Keratinocyte (primary cell): Measurements from ENCODE around the gene TSPEAR. TPM values are rescaled to one million over a fixed set of nuclear protein-coding genes. Genes with fewer than 3 reads are reported as not detected.

Experiments
- DNase-seq: peaks from one replicate; pipeline ENCODE4 v3.0.0-alpha.2; 2011; ENCODE audit warnings: low read depth, missing footprints, low spot score
- FAIRE-seq: peaks from 2 replicates; lab custom pipeline; 2011; peaks lifted over from hg19 to GRCh38; lab: Jason Lieb, UNC
- H2AFZ ChIP-seq: 2 replicates; pipeline ENCODE4 v1.6.0; 2012; ENCODE audit warnings: low read length, control low read depth, inconsistent platforms; ENCODE audit not compliant: control insufficient read depth
- H3K27ac ChIP-seq: 2 replicates; pipeline ENCODE4 v1.5.1; 2011; ENCODE audit warnings: low read length; ENCODE audit not compliant: control insufficient read depth, insufficient read depth
- H3K27me3 ChIP-seq: 3 replicates; pipeline ENCODE4 v1.6.0; 2011; ENCODE audit warnings: low read length; ENCODE audit not compliant: control insufficient read depth, insufficient read depth; ENCODE audit errors: extremely low read depth
- H3K36me3 ChIP-seq, 2 experiments: 2 replicates in 1 of 2; 3 replicates in 1 of 2; pipeline ENCODE4 v1.5.1; 2011; ENCODE audit warnings: low read length in 2 of 2, mild to moderate bottlenecking in 1 of 2; ENCODE audit not compliant: control insufficient read depth in 2 of 2, insufficient read depth in 2 of 2; ENCODE audit errors: extremely low read depth in 1 of 2
- H3K4me1 ChIP-seq: 3 replicates; pipeline ENCODE4 v1.5.1; 2011; ENCODE audit warnings: low read length; ENCODE audit not compliant: control insufficient read depth, insufficient read depth; ENCODE audit errors: extremely low read depth
- H3K4me2 ChIP-seq: 3 replicates; pipeline ENCODE4 v1.6.0; 2011; ENCODE audit warnings: low read depth, low read length; ENCODE audit not compliant: control insufficient read depth, insufficient read depth; ENCODE audit errors: extremely low read depth
- H3K4me3 ChIP-seq, 3 experiments: fragments of 200-600 bp in 1 of 3; sonication (generic) in 1 of 3; 2 replicates in 2 of 3; 3 replicates in 1 of 3; pipeline ENCODE4 v1.5.1; 2011 to 2016; ENCODE audit warnings: low read length in 3 of 3, mild to moderate bottlenecking in 3 of 3, control low read depth in 2 of 3, inconsistent platforms in 1 of 3, low read depth in 1 of 3, mixed read lengths in 1 of 3, mixed run types in 1 of 3, moderate library complexity in 1 of 3; ENCODE audit not compliant: control insufficient read depth in 2 of 3, insufficient read depth in 2 of 3; ENCODE audit errors: extremely low read depth in 1 of 3
- H3K79me2 ChIP-seq: 2 replicates; pipeline ENCODE4 v1.6.0; 2012; ENCODE audit warnings: low read length; ENCODE audit not compliant: control insufficient read depth, insufficient read depth
- H3K9ac ChIP-seq: 3 replicates; pipeline ENCODE4 v1.6.0; 2011; ENCODE audit warnings: low read length; ENCODE audit not compliant: control insufficient read depth, insufficient read depth; ENCODE audit errors: extremely low read depth
- H3K9me1 ChIP-seq: 3 replicates; pipeline ENCODE4 v1.6.0; 2011; ENCODE audit warnings: low read length; ENCODE audit not compliant: control insufficient read depth, insufficient read depth; ENCODE audit errors: extremely low read depth
- H3K9me3 ChIP-seq: 2 replicates; pipeline ENCODE4 v1.5.1; 2012; ENCODE audit warnings: low read depth, low read length; ENCODE audit not compliant: control insufficient read depth
- H4K20me1 ChIP-seq: 3 replicates; pipeline ENCODE4 v1.6.0; 2011; ENCODE audit warnings: low read length; ENCODE audit not compliant: control insufficient read depth, insufficient read depth; ENCODE audit errors: extremely low read depth
- EZH2 ChIP-seq: IDR thresholded peaks from one replicate; pipeline ENCODE4 v1.6.1; 2012; ENCODE audit warnings: inconsistent platforms, mild to moderate bottlenecking, low read length, moderate library complexity
- dilution Hi-C: fragments of 300-500 bp; cut with MboI; formaldehyde crosslinking; loops from one replicate; pipeline ENCODE4 v1.7.0; 2020; ENCODE audit warnings: low sequenced_read_pairs; ENCODE audit not compliant: extremely low pct_ligation_motif_present
- polyA plus RNA-seq, 5 experiments: library from polyadenylated mRNA; depleted of rRNA in 3 of 5; stranded (reverse) in 3 of 5; stranded (forward) in 1 of 5; unstranded in 1 of 5; fragments of >200 nt; gene quantifications; 1 replicate in 1 of 5; 2 replicates in 3 of 5; 3 replicates in 1 of 5; pipeline versions ENCODE4 v1.2.1 to v1.2.3, GENCODE V29; 2011 to 2012; ENCODE audit warnings: missing spikeins in 2 of 5, low read depth in 1 of 5, low replicate concordance in 1 of 5
- TF ChIP-seq, protein P1 (sequence below), 3 experiments: IDR thresholded peaks in 1 of 3; conservative IDR thresholded peaks in 1 of 3; optimal IDR thresholded peaks in 1 of 3; 2 replicates in 2 of 3; 3 replicates in 1 of 3; pipeline versions ENCODE3 to v1.5.1; 2011; ENCODE audit warnings: low read length in 3 of 3, mild to moderate bottlenecking in 3 of 3, moderate library complexity in 2 of 3, control low read depth in 1 of 3, inconsistent platforms in 1 of 3; ENCODE audit not compliant: insufficient read depth in 2 of 3; ENCODE audit errors: extremely low read depth in 1 of 3

The TSPEAR gene
- polyA plus RNA-seq, 1 donor (not counting 4 experiments of a cell fraction or from before 2014, with no cell fraction given) = 0.12 TPM

DNA sequence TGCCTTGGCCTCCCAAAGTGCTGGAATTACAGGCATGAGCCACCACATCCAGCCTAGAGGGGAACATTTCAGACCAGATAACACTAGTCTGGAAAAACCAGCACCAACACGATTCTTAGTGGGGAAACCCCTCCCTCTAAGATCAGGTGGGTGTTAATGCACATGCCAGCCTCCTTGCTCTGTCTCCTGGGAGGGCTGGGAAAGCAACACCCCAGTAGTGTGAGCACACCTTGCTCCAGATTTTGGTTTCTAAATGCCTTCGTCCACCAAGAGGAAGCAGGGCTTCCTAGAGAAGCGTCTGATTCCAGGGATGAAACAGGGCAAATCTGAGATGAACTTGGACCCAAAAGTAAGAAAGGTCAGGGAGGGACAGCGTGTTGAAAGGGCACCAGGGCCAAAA lies 140.1 kb downstream of the TSPEAR start:
- H3K9me3 ChIP-seq = no peaks in the 10 kb centered on the region
- no peaks in the 10 kb centered on the region for H3K79me2 ChIP-seq
- dilution Hi-C loops = no loop called here
- FAIRE-seq = no peak
- H3K36me3 ChIP-seq = no peaks in the 10 kb centered on the region
- H3K9ac ChIP-seq = no peak overlapping the region
- H4K20me1 ChIP-seq = no peaks in the 10 kb centered on the region
- no peak for DNase-seq
- no peak overlapping the region for H3K27ac ChIP-seq
- H3K27me3 ChIP-seq = no peaks in the 10 kb centered on the region
- no peaks in the 10 kb centered on the region for H3K4me1 ChIP-seq
- no peak overlapping the region for H2AFZ ChIP-seq
- H3K4me3 ChIP-seq = no peak overlapping the region
- no peak overlapping the region for H3K4me2 ChIP-seq
- TF ChIP-seq EZH2 = no peak
- TF ChIP-seq, protein P1, sequence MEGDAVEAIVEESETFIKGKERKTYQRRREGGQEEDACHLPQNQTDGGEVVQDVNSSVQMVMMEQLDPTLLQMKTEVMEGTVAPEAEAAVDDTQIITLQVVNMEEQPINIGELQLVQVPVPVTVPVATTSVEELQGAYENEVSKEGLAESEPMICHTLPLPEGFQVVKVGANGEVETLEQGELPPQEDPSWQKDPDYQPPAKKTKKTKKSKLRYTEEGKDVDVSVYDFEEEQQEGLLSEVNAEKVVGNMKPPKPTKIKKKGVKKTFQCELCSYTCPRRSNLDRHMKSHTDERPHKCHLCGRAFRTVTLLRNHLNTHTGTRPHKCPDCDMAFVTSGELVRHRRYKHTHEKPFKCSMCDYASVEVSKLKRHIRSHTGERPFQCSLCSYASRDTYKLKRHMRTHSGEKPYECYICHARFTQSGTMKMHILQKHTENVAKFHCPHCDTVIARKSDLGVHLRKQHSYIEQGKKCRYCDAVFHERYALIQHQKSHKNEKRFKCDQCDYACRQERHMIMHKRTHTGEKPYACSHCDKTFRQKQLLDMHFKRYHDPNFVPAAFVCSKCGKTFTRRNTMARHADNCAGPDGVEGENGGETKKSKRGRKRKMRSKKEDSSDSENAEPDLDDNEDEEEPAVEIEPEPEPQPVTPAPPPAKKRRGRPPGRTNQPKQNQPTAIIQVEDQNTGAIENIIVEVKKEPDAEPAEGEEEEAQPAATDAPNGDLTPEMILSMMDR (optimal IDR thresholded peaks at IDR 0.05 in 1 of 3, IDR thresholded peaks at IDR 0.05 in 1 of 3, conservative IDR thresholded peaks at IDR 0.05 in 1 of 3; ENCODE audit: extremely low read depth in 1 of 3, insufficient read depth in 2 of 3, low read length in 3 of 3) = no peak
- H3K9me1 ChIP-seq = no peaks in the 10 kb centered on the region

DNA sequence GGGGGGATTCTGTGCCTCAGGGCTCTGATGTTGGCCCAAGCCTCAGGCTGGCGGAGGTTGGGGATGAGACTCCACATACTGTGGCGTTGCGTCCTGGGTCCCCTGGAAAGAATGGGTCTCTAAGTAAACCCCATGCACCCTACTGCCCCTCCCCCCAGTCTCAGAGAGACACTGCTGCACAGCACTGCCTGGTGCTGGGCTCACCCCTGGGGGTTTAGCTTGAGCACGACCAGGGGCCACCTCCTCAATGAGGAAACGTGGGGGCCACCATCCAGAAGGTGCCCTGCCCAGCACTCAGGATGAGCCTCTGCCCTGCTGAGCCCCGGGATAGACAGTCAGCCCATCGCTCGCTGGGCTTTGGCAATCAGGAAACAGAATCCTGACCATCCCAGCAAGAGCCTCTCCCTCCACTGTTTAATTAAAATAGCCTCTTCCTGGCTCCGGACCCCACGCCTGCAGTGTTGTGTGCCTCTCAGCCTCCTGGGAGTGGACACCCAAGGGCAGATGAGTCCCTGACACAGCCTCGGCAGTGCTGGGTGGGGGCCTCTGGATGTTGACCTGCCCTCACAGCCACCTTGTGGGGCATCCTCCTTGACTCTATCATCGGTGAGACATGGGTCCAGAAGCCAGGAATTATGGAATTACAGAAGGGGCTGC lies 141.4 kb downstream of the TSPEAR start:
- Histone ChIP-seq H3K9me3 (no peaks in the 10 kb centered on the region), H3K79me2 (no peaks in the 10 kb centered on the region), H3K4me2 (no peak overlapping the region), H3K36me3 (no peaks in the 10 kb centered on the region), H3K9ac (no peak overlapping the region), H3K27ac (no peak overlapping the region), H2AFZ (no peak overlapping the region), H4K20me1 (no peaks in the 10 kb centered on the region), H3K27me3 (no peaks in the 10 kb centered on the region), H3K9me1 (no peaks in the 10 kb centered on the region), H3K4me1 (no peaks in the 10 kb centered on the region), H3K4me3 (no peak overlapping the region)
- FAIRE-seq (no peak), DNase-seq (no peak)
- TF ChIP-seq EZH2 = no peak
- dilution Hi-C loops = no loop called here
